Measurements from ENCODE around the gene KLHL5. TPM values are rescaled to one million over a fixed set of nuclear protein-coding genes. Genes with fewer than 3 reads are reported as not detected.
"Not testable (repeated sequence)": the region's sequence is repeated elsewhere in the genome, so short reads cannot be mapped to it uniquely, and the experiment has no call there.

KLHL5 gene
- total RNA-seq, 2 donors from 2014 or later: 34.3 to 44.4 TPM

GRCh38 chr4:39126256-39127095 lies 64.4 kb downstream of the KLHL5 start:
- H3K27me3 Mint-ChIP-seq: no peaks in the 10 kb centered on the region
- H3K9me3 ChIP-seq (ENCODE audit: control insufficient read depth, low read length, poor library complexity, severe bottlenecking): no peaks in the 10 kb centered on the region
- no peak for DNase-seq
- H3K4me3 Mint-ChIP-seq: no peak overlapping the region
- no peak for ATAC-seq
- peaks cover 6% of the 10 kb centered on the region for H3K4me1 Mint-ChIP-seq
- no peak overlapping the region for H3K27ac Mint-ChIP-seq
- peaks cover 2% of the 10 kb centered on the region for H3K36me3 Mint-ChIP-seq (ENCODE audit: low read depth)

- no peak overlapping the region for H3K27ac Mint-ChIP-seq
- no peak overlapping the region for H3K4me3 Mint-ChIP-seq
- no peaks in the 10 kb centered on the region for H3K27me3 Mint-ChIP-seq
- no peak for ATAC-seq
- H3K9me3 ChIP-seq (ENCODE audit: control insufficient read depth, low read length, poor library complexity, severe bottlenecking): no peaks in the 10 kb centered on the region
- peaks cover 10% of the 10 kb centered on the region for H3K4me1 Mint-ChIP-seq
- H3K36me3 Mint-ChIP-seq (ENCODE audit: low read depth): no peaks in the 10 kb centered on the region
- no peak for DNase-seq
Observed at GRCh38 chr4:39133623-39134022, 71.6 kb downstream of the KLHL5 start.

GRCh38 chr4:39134683-39135306 lies 72.8 kb downstream of the KLHL5 start:
- no peaks in the 10 kb centered on the region for H3K9me3 ChIP-seq (ENCODE audit: control insufficient read depth, low read length, poor library complexity, severe bottlenecking)
- Mint-ChIP-seq H3K27ac (no peak overlapping the region), H3K4me3 (no peak overlapping the region), H3K27me3 (no peaks in the 10 kb centered on the region), H3K36me3 (ENCODE audit: low read depth) (no peaks in the 10 kb centered on the region), H3K4me1 (peaks cover 10% of the 10 kb centered on the region)
- no peak for DNase-seq
- no peak for ATAC-seq

- not testable (repeated sequence) for H3K36me3 Mint-ChIP-seq (ENCODE audit: low read depth); H3K4me3 Mint-ChIP-seq; H3K27me3 Mint-ChIP-seq; ATAC-seq; DNase-seq; H3K9me3 ChIP-seq (ENCODE audit: control insufficient read depth, low read length, poor library complexity, severe bottlenecking); H3K4me1 Mint-ChIP-seq; H3K27ac Mint-ChIP-seq
Observed at GRCh38 chr4:39138227-39138626, 76.2 kb downstream of the KLHL5 start.

GRCh38 chr4:39146211-39146610 lies 84.2 kb downstream of the KLHL5 start:
- no peaks in the 10 kb centered on the region for H3K36me3 Mint-ChIP-seq (ENCODE audit: low read depth)
- H3K9me3 ChIP-seq (ENCODE audit: control insufficient read depth, low read length, poor library complexity, severe bottlenecking): no peaks in the 10 kb centered on the region
- no peak for ATAC-seq
- H3K4me3 Mint-ChIP-seq: no peak overlapping the region
- H3K4me1 Mint-ChIP-seq: no peaks in the 10 kb centered on the region
- no peaks in the 10 kb centered on the region for H3K27me3 Mint-ChIP-seq
- DNase-seq: no peak
- no peak overlapping the region for H3K27ac Mint-ChIP-seq

GRCh38 chr4:39154009-39154408 lies 92.0 kb downstream of the KLHL5 start:
- no peak overlapping the region for H3K27ac Mint-ChIP-seq
- no peak for ATAC-seq
- H3K27me3 Mint-ChIP-seq: no peaks in the 10 kb centered on the region
- H3K36me3 Mint-ChIP-seq (ENCODE audit: low read depth): no peaks in the 10 kb centered on the region
- H3K9me3 ChIP-seq (ENCODE audit: control insufficient read depth, low read length, poor library complexity, severe bottlenecking): no peaks in the 10 kb centered on the region
- no peaks in the 10 kb centered on the region for H3K4me1 Mint-ChIP-seq
- H3K4me3 Mint-ChIP-seq: no peak overlapping the region
- no peak for DNase-seq

- no peak overlapping the region for H3K4me3 Mint-ChIP-seq
- no peaks in the 10 kb centered on the region for H3K4me1 Mint-ChIP-seq
- DNase-seq: no peak
- H3K27me3 Mint-ChIP-seq: peaks cover 10% of the 10 kb centered on the region
- no peaks in the 10 kb centered on the region for H3K9me3 ChIP-seq (ENCODE audit: control insufficient read depth, low read length, poor library complexity, severe bottlenecking)
- no peak for ATAC-seq
- no peak overlapping the region for H3K27ac Mint-ChIP-seq
- H3K36me3 Mint-ChIP-seq (ENCODE audit: low read depth): peaks cover 2% of the 10 kb centered on the region
Observed at GRCh38 chr4:39157520-39157919, 95.5 kb downstream of the KLHL5 start.

GRCh38 chr4:39166177-39166576 lies 104.1 kb downstream of the KLHL5 start:
- H3K9me3 ChIP-seq (ENCODE audit: control insufficient read depth, low read length, poor library complexity, severe bottlenecking): peaks cover 6% of the 10 kb centered on the region
- Mint-ChIP-seq H3K4me3 (no peak overlapping the region), H3K4me1 (peaks cover 3% of the 10 kb centered on the region), H3K36me3 (ENCODE audit: low read depth) (no peaks in the 10 kb centered on the region), H3K27ac (no peak overlapping the region), H3K27me3 (peaks cover 6% of the 10 kb centered on the region)
- peak; percentile 52 for ATAC-seq
- DNase-seq: no peak

- Mint-ChIP-seq H3K4me1 (peaks cover 3% of the 10 kb centered on the region), H3K36me3 (ENCODE audit: low read depth) (no peaks in the 10 kb centered on the region), H3K4me3 (no peak overlapping the region), H3K27me3 (peaks cover 6% of the 10 kb centered on the region), H3K27ac (no peak overlapping the region)
- ATAC-seq (peak; percentile 48), DNase-seq (no peak)
- peaks cover 6% of the 10 kb centered on the region for H3K9me3 ChIP-seq (ENCODE audit: control insufficient read depth, low read length, poor library complexity, severe bottlenecking)
Observed at GRCh38 chr4:39166669-39167068, 104.6 kb downstream of the KLHL5 start.

GRCh38 chr4:39169426-39169825 lies 107.4 kb downstream of the KLHL5 start:
- H3K9me3 ChIP-seq (ENCODE audit: control insufficient read depth, low read length, poor library complexity, severe bottlenecking): peaks cover 6% of the 10 kb centered on the region
- ATAC-seq (no peak), DNase-seq (no peak)
- Mint-ChIP-seq H3K27ac (no peak overlapping the region), H3K36me3 (ENCODE audit: low read depth) (no peaks in the 10 kb centered on the region), H3K27me3 (peaks cover under 1% of the 10 kb centered on the region), H3K4me3 (no peak overlapping the region), H3K4me1 (peaks cover 3% of the 10 kb centered on the region)

- peaks cover 3% of the 10 kb centered on the region for H3K4me1 Mint-ChIP-seq
- ATAC-seq (no peak), DNase-seq (no peak)
- peaks cover 4% of the 10 kb centered on the region for H3K27me3 Mint-ChIP-seq
- no peak overlapping the region for H3K4me3 Mint-ChIP-seq
- H3K27ac Mint-ChIP-seq: no peak overlapping the region
- H3K36me3 Mint-ChIP-seq (ENCODE audit: low read depth): no peaks in the 10 kb centered on the region
- H3K9me3 ChIP-seq (ENCODE audit: control insufficient read depth, low read length, poor library complexity, severe bottlenecking): peaks cover 6% of the 10 kb centered on the region
Observed at GRCh38 chr4:39170301-39170700, 108.3 kb downstream of the KLHL5 start.

Measured in T-helper 17 cell (primary cell).